Caco-2 (cell line): ENCODE results near the gene IMPG1. TPM values are rescaled to one million over a fixed set of nuclear protein-coding genes. Genes with fewer than 3 reads are reported as not detected.

Source experiments
- BruUV-seq: library from RNA; stranded (reverse); fragments of 400-500 nt; replicated peaks from 2 replicates; lab custom pipeline; 2021; lab: Mats Ljungman, UMichigan
- CTCF ChIA-PET: fragments of 300-600 bp; sonication (Branson Sonifier 250); formaldehyde crosslinking; loops from one replicate; lab custom pipeline; 2022; ENCODE audit warnings: antibody characterized with exemption; lab: Charles Lee
- POLR2A ChIA-PET: fragments of 300-600 bp; sonication (Branson Sonifier 250); formaldehyde crosslinking; loops from one replicate; lab custom pipeline; 2022; ENCODE audit warnings: antibody characterized with exemption; lab: Charles Lee
- DNase-seq, 2 experiments: peaks; one replicate each; pipeline versions ENCODE4 v3.0.0 to v3.0.0-alpha.2; 2020 to 2022
- H3K27me3 ChIP-seq: replicated peaks from 2 replicates; pipeline ENCODE4 v1.6.0; 2011; ENCODE audit warnings: low read length; ENCODE audit not compliant: control insufficient read depth, insufficient read depth
- H3K36me3 ChIP-seq: 2 replicates; pipeline ENCODE4 v1.5.1; 2011; ENCODE audit warnings: low read length; ENCODE audit not compliant: control insufficient read depth, insufficient read depth
- H3K4me1 ChIP-seq: fragments of 250-450 bp; sonication (Bioruptor Pico); 2 replicates; pipeline ENCODE4 v1.5.1; 2020; ENCODE audit warnings: mild to moderate bottlenecking
- H3K4me3 ChIP-seq: 2 replicates; pipeline ENCODE4 v1.5.1; 2011; ENCODE audit warnings: low read depth, mild to moderate bottlenecking, control low read depth, low read length
- H3K9me3 ChIP-seq: fragments of 250-450 bp; sonication (Bioruptor Pico); 2 replicates; pipeline ENCODE4 v1.5.1; 2020; ENCODE audit warnings: mild to moderate bottlenecking, moderate library complexity
- H3K27ac Mint-ChIP-seq: one replicate; pipeline ENCODE4 v1.8.0; 2022; ENCODE audit warnings: mixed read lengths; ENCODE audit not compliant: unreplicated experiment
- H3K27me3 Mint-ChIP-seq: one replicate; pipeline ENCODE4 v1.8.0; 2022; ENCODE audit warnings: mixed read lengths; ENCODE audit not compliant: insufficient read depth, unreplicated experiment
- H3K36me3 Mint-ChIP-seq: one replicate; pipeline ENCODE4 v1.8.0; 2022; ENCODE audit warnings: mild to moderate bottlenecking, mixed read lengths; ENCODE audit not compliant: insufficient read depth, unreplicated experiment
- H3K4me1 Mint-ChIP-seq: one replicate; pipeline ENCODE4 v1.8.0; 2022; ENCODE audit warnings: low read depth, mixed read lengths; ENCODE audit not compliant: unreplicated experiment
- H3K4me3 Mint-ChIP-seq: one replicate; pipeline ENCODE4 v1.8.0; 2022; ENCODE audit warnings: mild to moderate bottlenecking, moderate library complexity, mixed read lengths; ENCODE audit not compliant: unreplicated experiment
- H3K9me3 Mint-ChIP-seq: one replicate; pipeline ENCODE4 v1.8.0; 2022; ENCODE audit warnings: mixed read lengths; ENCODE audit not compliant: unreplicated experiment
- intact Hi-C: fragments of 100-400 bp; cut with micrococcal nuclease; formaldehyde crosslinking; loops from one replicate; pipeline ENCODE4 v1.10.0; 2022; ENCODE audit not compliant: unreplicated experiment
- total RNA-seq: library from RNA; stranded (reverse); gene quantifications from 2 replicates; pipeline ENCODE4 v1.2.3, GENCODE V29; 2022
- TF ChIP-seq, protein P1 (sequence below), 2 experiments: fragments of 200-600 bp in 1 of 2; IDR thresholded peaks; 1 replicate in 1 of 2; 2 replicates in 1 of 2; pipeline versions ENCODE4 v1.5.1 to v1.8.0; 2011 to 2022; ENCODE audit warnings: antibody characterized with exemption in 1 of 2, control low read depth in 1 of 2, inconsistent platforms in 1 of 2, low read depth in 1 of 2, low read length in 1 of 2, mild to moderate bottlenecking in 1 of 2, moderate library complexity in 1 of 2; ENCODE audit not compliant: insufficient read depth in 1 of 2, severe bottlenecking in 1 of 2, unreplicated experiment in 1 of 2

The IMPG1 gene
- total RNA-seq, 1 experiment from 2014 or later = not detected

- Histone ChIP-seq H3K36me3 (no peaks in the 10 kb centered on the region), H3K9me3 (no peaks in the 10 kb centered on the region), H3K27me3 (no peaks in the 10 kb centered on the region), H3K4me1 (no peaks in the 10 kb centered on the region), H3K4me3 (no peak overlapping the region)
- TF ChIP-seq, protein P1, sequence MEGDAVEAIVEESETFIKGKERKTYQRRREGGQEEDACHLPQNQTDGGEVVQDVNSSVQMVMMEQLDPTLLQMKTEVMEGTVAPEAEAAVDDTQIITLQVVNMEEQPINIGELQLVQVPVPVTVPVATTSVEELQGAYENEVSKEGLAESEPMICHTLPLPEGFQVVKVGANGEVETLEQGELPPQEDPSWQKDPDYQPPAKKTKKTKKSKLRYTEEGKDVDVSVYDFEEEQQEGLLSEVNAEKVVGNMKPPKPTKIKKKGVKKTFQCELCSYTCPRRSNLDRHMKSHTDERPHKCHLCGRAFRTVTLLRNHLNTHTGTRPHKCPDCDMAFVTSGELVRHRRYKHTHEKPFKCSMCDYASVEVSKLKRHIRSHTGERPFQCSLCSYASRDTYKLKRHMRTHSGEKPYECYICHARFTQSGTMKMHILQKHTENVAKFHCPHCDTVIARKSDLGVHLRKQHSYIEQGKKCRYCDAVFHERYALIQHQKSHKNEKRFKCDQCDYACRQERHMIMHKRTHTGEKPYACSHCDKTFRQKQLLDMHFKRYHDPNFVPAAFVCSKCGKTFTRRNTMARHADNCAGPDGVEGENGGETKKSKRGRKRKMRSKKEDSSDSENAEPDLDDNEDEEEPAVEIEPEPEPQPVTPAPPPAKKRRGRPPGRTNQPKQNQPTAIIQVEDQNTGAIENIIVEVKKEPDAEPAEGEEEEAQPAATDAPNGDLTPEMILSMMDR (IDR thresholded peaks at IDR 0.05; ENCODE audit: insufficient read depth in 1 of 2, low read depth in 1 of 2, low read length in 1 of 2, severe bottlenecking in 1 of 2, unreplicated experiment in 1 of 2) = no peak
- Mint-ChIP-seq H3K4me3 (no peak overlapping the region), H3K27ac (no peak overlapping the region), H3K36me3 (no peaks in the 10 kb centered on the region), H3K27me3 (no peaks in the 10 kb centered on the region), H3K4me1 (no peaks in the 10 kb centered on the region), H3K9me3 (no peaks in the 10 kb centered on the region)
- intact Hi-C loops = loop anchor here (10.0 kb wide), 2 partner anchors 114 to 294 kb away; no protein-coding TSS in a partner anchor
- CTCF ChIA-PET = no interaction called here
- no peak for DNase-seq
- no TSS peak for BruUV-seq
- POLR2A ChIA-PET = no interaction called here
Measured at GRCh38 chr6:75931011-75931680, 141.3 kb downstream of the IMPG1 start.

DNA sequence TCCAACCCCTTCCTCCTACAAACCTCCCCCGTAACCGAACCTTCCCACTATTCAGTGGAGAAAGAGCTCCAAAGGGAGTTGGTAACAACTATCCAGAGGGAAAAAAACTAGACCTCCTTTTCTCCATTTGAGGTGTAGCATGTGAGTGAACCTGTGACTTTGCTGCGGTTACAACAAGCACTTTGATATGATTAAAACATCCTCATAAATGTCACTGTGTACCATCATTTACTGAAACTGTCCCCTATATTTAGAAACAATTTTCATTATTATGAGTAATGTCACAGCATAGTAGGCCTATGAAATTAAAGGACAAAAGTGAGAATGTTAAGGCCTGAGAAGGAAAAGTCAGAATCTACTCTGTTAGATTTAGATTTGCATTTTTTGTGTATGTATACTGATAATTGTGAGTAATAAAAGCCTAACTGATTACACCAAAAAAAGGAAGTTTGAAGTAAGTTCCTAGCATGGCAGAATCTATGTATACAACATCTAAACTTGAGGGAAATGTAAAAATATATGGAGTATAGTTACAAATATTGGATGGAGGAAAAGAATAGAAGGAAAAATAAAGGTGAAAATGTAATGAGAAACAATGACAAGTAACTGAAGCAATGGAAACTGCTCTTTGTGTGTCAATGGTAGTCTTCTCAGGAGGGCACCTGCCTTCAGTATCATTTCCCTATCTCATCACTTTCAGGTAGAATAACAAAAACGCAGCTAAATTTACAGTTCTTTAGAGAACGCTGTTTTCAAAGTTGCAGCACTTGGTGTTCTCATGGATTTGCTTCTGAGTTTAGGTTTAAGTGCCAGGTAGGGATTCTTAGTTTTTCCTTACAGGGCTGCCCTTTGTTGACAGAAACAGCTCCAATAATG is 145.9 kb downstream of the IMPG1 start:
- Histone ChIP-seq H3K9me3 (no peaks in the 10 kb centered on the region), H3K4me1 (no peaks in the 10 kb centered on the region), H3K4me3 (no peak overlapping the region), H3K27me3 (no peaks in the 10 kb centered on the region), H3K36me3 (no peaks in the 10 kb centered on the region)
- intact Hi-C loops = no loop called here
- no peak overlapping the region for H3K4me3 Mint-ChIP-seq
- no peaks in the 10 kb centered on the region for H3K4me1 Mint-ChIP-seq
- ChIA-PET POLR2A (no interaction called here), CTCF (no interaction called here)
- TF ChIP-seq, protein P1 (IDR thresholded peaks at IDR 0.05; ENCODE audit: insufficient read depth in 1 of 2, low read depth in 1 of 2, low read length in 1 of 2, severe bottlenecking in 1 of 2, unreplicated experiment in 1 of 2) = no peak
- no peaks in the 10 kb centered on the region for H3K27me3 Mint-ChIP-seq
- no peaks in the 10 kb centered on the region for H3K36me3 Mint-ChIP-seq
- H3K9me3 Mint-ChIP-seq = no peaks in the 10 kb centered on the region
- DNase-seq = no peak
- BruUV-seq = no TSS peak
- no peak overlapping the region for H3K27ac Mint-ChIP-seq

DNA sequence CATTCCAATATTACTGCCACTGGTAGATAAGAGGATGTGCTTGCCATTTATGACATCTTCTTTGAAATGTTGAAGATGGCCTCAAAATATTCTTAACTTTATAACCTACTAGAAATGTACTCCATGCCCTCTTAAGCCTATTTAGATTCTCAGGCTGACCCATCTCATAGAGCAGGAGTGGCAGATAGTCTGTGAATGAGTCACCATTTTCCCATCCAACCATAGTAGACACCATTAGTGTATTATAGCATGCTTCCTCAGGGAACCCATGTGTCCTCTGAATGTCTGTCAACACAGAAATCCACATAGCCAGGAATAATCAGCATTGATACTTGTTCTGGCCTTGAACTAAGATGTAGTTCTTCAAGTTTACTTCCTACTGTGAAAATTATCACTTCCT is 150.2 kb downstream of the IMPG1 start:
- no TSS peak for BruUV-seq
- ChIA-PET CTCF (no interaction called here), POLR2A (no interaction called here)
- H3K4me3 ChIP-seq = no peak overlapping the region
- H3K36me3 ChIP-seq = no peaks in the 10 kb centered on the region
- H3K4me3 Mint-ChIP-seq = no peak overlapping the region
- TF ChIP-seq, protein P1 (IDR thresholded peaks at IDR 0.05; ENCODE audit: insufficient read depth in 1 of 2, low read depth in 1 of 2, low read length in 1 of 2, severe bottlenecking in 1 of 2, unreplicated experiment in 1 of 2) = no peak
- H3K9me3 ChIP-seq = no peaks in the 10 kb centered on the region
- no peaks in the 10 kb centered on the region for H3K27me3 ChIP-seq
- intact Hi-C loops = no loop called here
- H3K9me3 Mint-ChIP-seq = no peaks in the 10 kb centered on the region
- H3K27me3 Mint-ChIP-seq = no peaks in the 10 kb centered on the region
- H3K4me1 ChIP-seq = no peaks in the 10 kb centered on the region
- no peak for DNase-seq
- H3K36me3 Mint-ChIP-seq = peaks cover 6% of the 10 kb centered on the region
- no peaks in the 10 kb centered on the region for H3K4me1 Mint-ChIP-seq
- H3K27ac Mint-ChIP-seq = no peak overlapping the region
